Astrocyte of the cerebellum (primary cell): ENCODE results near the gene ANKRD34A.
A peak's percentile ranks its signal among the peaks of the same experiment; 100 is the strongest.

Experiments used
- DNase-seq: peaks from one replicate; pipeline ENCODE4 v3.0.0-alpha.2; 2011; ENCODE audit warnings: low read depth
- H3K4me3 ChIP-seq: 2 replicates; pipeline ENCODE4 v1.5.1; 2011; ENCODE audit warnings: mild to moderate bottlenecking, low read depth, low read length, moderate library complexity
- CTCF ChIP-seq: IDR thresholded peaks from 2 replicates; pipeline ENCODE4 v1.5.1; 2012; ENCODE audit warnings: low read length, low read depth, moderate library complexity, mild to moderate bottlenecking; ENCODE audit errors: missing control alignments
- in situ Hi-C: cut with HindIII; loops from 2 replicates; pipeline ENCODE4 v1.10.0; 2017; ENCODE audit warnings: low sequenced_read_pairs

Gene ANKRD34A

DNA sequence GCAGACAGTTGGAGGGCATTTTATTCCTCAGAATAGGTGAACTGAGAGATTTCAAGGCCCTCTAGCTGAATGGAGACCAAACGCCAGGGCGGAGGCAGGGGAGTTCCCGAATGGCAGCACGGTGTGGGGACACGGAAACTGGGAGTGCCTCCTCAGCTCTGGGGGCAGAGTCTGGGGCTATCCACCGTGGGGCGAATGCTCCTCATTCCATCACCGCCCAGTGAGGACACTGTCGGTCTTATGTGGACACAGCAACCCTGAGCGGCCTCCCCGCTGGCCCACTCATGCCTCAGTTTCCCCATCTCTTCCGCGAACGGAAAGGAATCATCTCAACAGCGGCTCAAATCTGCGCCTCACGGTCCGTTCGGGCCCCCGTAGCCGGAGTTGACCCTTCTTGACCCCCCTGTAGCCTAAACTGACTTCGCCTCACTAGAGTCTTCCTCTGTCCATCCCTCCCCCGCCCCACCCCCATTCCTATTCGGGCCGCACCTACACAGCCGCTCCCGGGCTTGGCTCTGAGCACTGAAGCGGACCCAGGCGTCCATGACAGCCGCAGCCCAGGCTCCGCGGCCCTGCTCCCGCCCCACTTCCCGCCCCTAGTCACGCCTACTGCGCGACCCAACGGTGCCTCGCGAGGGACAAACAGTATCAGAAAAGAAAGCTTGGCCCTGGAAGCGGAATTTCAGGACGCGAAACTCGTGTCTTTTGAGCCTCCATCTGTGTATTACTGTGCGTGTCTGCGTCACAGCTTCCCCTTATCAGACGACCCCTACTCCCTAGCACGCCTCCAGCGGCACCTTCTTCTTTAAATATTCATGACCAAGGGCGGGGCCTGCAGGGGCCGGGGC lies 46.0 kb downstream of the ANKRD34A start, which contains the start of gene PEX11B:
PEX11B (minus strand) TSS at position 574 of the 848 bp plus-strand sequence; CDS start at position 545, 29 bp downstream.
- peak; percentile 63 for DNase-seq
- in situ Hi-C loops, result no loop called here
- no peak for TF ChIP-seq CTCF
- peak within 1 kb of the TSS; percentile 94 for H3K4me3 ChIP-seq

DNA sequence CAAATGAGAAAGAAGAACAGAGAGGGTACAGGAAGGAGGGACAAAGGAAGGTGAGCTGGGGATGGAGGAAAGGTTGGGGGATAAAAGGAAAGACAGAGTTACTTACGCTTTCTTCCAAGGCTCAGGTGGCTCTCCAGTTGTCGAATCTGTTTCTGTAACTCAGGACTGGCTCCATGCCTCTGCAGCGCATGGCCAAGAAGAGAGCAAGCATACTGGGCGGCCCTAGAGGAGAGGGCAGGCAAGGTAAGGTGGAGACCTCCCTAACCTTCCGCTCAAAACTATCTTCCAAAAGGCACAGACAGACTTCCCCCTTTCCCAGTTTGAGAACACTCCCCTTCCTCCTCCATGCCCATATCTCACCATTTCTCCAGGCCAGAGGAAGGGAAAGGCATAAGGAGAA lies 46.8 kb downstream of the ANKRD34A start:
- no peak for TF ChIP-seq CTCF
- H3K4me3 ChIP-seq, result peak overlapping the region; percentile 94
- DNase-seq, result no peak
- in situ Hi-C loops, result no loop called here

GRCh38 chr1:145916745-145917144 lies 47.6 kb downstream of the ANKRD34A start:
- DNase-seq, result no peak
- TF ChIP-seq CTCF, result no peak
- in situ Hi-C loops, result no loop called here
- H3K4me3 ChIP-seq, result no peak overlapping the region

GRCh38 chr1:145912128-145912641 lies 52.2 kb downstream of the ANKRD34A start:
- no peak for TF ChIP-seq CTCF
- no peak overlapping the region for H3K4me3 ChIP-seq
- in situ Hi-C loops, result no loop called here
- DNase-seq, result no peak
